Right hindlimb (tissue), 1 donor: ENCODE data around the gene PRKAR1B.

ENCODE experiments used
- DNase-seq: peaks from one replicate; pipeline ENCODE4 v3.0.0-alpha.2; 2018

The PRKAR1B gene

DNA sequence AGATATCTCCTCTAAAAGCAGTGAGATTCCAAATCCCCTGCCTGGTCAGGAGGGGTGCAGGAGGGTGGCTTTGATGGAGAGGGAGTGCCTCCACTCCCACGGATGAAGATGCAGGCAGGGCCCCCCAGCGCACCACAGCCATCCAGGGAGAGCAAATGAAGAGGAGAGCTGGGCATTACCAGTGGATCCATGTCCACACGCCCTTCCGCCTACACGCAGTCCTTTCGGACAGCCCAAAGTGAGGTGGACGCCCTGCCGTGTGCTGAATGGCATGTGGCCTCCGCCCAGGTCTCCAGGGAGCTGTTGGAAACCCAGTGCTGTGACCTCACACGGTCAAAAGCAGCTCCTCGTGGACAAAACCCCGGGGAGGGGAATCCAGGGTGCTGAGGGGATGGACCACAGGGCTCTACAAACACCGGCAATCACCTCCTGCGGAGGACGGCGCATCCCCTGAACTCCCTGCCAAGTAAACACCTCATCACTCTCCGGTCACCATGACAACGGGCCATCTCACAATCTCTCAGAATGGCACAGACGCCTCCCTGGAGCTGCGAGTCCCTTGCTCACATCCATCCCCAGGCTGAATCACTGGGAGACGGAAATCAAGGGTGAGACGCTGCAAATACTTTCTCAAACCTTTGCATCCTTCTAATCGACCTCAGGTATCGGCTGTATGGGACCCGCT lies 35.6 kb downstream of the PRKAR1B start:
- no peak for DNase-seq

DNA sequence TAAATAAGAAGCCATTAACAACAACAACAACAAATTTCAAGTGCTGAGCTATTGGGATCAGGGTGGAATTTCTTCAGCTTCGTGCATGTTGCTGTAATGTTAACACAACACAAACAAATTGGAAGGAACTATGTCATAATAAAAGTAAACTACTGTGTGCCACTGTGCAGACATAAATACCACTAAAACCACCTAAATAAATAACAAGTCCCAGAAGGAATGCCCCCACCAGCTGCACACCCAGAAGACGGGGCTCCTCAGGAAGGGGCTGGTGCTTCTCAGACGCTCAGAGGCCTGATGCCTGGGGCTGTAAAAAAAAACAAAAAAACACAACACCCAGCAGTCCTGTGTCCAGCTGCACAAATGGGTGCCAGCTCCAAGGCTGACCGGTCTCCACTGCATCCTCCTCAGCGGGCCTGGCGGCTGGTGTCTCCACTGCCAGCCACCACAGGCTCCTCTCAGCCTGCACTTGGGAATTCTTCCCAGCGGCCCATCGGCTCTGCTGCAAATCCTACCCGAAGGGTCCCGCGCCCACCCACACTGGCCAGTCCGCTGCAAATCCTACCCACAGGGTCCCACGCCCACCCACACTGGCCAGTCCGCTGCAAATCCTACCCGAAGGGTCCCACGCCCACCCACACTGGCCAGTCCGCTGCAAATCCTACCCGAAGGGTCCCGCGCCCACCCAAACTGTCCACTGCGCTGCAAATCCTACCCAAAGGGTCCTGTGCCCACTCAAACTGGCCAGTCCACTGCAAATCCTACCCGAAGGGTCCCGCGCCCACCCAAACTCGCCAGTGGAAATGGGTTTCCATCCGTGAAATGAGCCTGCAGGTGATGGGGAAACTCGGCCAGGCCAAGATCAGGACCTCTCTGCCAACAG lies 36.4 kb downstream of the PRKAR1B start:
- DNase-seq, result no peak

DNA sequence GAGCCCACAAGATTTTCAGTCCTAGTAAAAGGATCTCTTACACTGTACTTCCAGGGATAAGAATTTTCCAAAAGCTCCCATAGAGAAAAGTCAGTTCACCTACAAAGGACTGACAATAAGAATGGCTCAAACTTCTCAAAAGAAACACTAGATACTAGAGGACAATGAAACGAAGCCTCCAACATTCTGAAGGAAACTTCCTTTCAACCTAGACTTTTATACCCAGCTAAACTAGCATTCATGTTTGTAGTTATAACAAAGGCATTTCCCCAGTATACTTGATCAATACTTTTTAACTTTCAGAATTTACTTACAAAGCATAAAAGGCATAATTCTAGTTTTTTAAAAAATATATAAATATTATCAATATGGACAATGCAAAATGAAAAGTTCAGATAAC lies 41.5 kb downstream of the PRKAR1B start:
- DNase-seq, result no peak

- no peak for DNase-seq
Measured at GRCh38 chr7:684416-684815, 42.7 kb downstream of the PRKAR1B start.

GRCh38 chr7:683526-684205 lies 43.4 kb downstream of the PRKAR1B start:
- no peak for DNase-seq

DNA sequence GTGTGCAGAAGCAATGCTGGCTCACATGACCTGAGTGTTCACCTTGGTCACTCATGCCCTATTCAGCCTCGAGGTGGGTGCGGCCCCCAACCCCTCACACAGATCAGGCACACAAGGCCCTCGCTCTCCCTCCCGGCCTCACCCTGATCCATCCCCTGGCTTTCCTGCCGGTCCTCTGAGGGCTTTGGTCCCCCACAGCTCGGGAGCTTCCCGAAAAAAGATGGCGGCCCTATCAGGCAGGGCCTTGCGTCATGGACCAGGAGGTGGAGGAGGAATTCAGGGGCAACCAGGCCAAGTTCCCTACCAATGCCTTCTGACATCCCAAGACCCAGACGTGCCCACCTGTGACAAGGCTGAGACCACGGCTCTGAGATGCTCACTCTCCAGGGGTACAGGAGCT lies 44.3 kb downstream of the PRKAR1B start:
- no peak for DNase-seq

GRCh38 chr7:681551-682307 lies 45.4 kb downstream of the PRKAR1B start:
- no peak for DNase-seq

DNA sequence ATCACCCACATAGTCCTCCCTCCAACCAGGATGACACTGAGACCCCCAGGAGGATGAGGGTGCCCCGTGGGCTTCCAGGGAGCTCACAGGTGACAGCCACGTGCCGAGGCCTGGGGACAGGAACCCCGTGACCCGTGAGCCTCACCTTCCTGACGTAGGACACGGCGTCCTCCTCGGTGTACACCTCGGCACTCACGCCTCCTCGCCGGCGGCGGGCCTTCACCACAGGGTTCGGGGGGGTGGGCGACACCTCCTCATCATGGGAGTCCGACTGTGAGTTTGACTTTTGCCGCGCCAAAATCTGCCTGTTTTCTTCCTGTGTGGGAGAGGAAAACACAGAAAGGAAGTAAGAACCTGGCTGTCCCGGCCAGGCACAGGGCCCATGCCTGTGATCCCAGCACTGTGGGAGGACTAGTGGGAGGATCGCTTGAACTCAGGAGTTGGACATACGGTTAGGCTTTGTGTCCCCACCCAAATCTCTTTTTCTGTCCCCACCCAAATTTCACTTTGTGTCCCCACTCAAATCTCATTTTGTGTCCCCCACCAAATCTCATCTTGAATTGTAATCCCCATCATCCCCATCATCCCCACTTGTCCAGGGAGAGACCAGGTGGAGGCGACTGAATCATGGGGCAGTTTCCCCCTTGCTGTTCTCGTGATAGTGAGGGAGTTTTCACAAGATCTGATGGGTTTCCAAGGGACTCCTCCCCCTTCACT lies 46.5 kb downstream of the PRKAR1B start:
- DNase-seq, result no peak

DNA sequence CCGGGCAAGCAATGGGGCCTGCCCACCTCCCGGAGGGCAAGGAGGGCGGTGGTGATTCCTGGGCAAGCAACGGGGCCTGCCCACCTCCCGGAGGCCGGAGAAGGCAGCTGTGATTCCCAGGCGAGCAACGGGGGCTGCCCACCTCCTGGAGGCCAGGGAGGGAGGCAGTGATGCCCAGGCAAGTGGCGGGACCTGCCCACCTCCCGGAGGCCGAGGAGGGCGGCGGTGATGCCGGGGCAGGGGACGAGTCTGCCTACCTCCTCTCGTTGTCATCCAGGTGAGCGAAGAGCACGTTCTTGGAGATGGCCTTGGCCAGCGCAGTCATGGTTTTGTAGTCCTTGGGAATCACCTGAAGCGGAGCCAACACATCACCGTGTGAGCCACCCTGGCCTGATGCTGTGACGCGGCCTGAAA lies 50.1 kb downstream of the PRKAR1B start:
- DNase-seq, result no peak

GRCh38 chr7:676246-676971 lies 50.7 kb downstream of the PRKAR1B start:
- no peak for DNase-seq

DNA sequence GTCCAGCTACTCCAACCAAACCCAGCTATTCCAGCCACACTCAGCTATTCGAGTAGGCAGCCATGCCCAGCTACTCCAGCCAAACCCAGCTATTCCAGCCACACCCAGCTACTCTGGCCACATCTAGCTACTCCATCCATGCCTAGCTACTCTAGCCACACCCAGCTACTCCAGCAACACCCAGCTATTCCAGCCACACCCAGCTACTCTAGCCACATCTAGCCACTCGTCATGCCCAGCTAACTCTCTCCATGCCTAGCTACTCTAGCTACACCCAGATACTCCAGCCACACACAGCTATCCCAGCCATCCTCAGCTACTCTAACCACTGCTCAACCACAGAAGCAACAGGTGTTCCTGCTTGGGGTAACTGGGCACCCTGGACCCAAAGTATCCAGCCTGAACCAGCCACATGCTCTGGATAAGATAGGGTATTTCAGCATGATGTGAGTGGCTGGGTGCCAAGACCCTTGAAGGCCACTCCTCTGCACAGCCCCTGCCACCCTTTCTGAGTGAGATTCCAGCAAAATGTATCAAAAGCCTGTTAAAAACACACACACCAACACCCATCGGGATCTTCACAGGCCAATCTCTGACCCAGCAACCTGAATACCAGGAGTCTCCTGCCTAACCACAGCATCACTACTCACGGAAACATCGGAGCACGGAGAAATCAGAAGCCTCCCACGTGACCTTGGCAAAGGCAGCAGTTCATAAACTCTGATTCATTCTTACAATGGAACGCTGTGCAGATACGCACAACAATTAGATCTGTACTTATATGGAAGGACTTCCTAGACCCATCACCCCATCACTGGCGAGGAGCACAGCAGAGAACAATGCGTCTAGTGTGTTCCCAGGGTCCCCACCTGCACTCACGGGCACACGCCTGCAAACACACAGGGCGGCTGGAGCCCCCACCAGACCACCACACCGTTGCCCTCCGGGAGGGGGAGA lies 52.3 kb downstream of the PRKAR1B start:
- peak; percentile 19 for DNase-seq

DNA sequence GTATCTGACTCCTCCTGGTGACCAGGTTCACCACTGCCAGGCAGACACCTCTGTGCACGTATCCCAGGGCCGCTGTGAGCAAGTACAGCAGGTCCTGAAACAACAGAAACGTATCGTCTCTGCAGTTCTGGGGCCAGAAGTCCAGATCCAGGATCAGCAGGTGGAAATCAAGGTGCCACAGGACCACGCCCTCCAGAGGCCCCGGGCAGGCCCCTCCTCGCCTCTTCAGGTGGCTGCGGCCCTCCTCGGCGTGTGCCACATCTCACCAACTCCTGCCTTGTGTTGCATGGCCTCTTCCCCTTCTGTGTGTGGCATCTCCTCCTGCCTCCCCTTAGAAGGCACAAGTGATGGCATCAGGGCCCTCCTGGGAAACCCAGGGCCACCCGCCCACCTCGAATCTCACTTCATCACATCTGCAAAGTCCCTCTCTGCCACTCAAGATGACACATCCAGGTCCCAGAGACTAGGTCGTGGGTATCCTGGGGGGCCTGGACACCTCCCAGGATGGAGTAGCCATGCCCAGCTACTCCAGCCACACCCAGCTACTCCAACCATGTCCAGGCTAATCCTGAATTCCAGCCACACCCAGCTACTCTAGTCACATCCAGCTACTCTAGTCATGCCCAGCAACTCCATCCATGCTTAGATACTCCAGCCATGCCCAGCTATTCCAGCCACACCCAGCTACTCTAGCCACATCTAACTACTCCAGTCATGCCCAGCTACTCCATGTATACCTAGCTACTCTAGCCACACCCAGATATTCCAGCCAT lies 53.2 kb downstream of the PRKAR1B start:
- DNase-seq, result peak; percentile 10

- peak; percentile 64 for DNase-seq
Measured at GRCh38 chr7:672891-673290, 54.2 kb downstream of the PRKAR1B start.

- no peak for DNase-seq
Measured at GRCh38 chr7:671415-672042, 55.6 kb downstream of the PRKAR1B start.

DNA sequence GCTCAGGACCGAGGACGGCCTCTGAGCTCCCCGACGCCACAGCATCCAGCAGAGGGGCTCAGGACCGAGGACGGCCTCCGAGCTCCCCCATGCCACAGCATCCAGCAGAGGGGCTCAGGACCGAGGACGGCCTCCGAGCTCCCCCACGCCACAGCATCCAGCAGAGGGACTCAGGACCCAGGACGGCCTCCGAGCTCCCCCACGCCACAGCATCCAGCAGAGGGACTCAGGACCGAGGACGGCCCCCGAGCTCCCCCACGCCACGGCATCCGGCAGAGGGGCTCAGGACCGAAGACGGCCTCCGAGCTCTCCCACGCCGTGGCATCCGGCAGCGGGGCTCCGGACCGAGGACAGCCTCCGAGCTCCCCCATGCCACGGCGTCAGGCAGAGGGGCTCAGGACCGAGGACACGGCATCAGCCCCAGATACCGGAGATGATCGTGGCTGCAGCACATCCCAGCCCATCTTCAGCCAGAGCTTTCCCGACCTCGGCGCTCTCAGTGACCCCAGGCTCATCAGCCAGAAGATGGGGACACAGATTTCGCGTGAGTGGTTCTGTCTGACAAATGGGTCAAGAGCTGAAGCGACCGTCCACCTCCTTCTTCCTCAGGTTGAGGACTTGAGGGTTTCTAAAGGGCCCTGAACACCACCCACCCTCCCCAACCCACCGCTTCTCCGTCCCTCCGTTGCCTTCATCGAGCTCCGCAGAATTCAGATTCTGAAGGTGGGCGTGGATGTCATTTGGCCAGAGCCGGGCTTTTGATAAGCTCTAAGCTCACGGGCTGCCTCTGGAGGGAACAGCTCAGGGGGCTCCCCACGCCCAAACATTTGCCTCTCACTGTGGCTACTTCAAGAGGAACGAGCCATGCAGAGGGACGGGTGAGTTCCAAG lies 56.3 kb downstream of the PRKAR1B start:
- DNase-seq, result no peak

DNA sequence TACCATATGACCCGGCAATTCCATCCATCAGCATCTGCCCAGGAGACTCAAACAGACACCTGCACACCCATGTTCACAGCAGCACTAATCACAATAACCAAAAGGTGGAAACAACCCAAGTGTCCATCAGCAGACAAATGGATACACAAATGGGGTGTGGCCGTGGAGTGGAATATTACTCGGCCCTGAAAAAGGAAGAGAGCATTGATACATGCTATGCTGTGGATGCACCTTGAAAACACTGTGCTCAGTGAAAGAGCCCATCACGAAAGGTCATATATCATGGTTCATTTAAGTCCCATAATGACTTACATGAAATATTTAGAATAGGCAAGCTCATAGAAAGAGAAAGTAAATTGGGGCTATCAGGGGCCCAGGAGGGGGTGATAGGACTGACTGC lies 58.1 kb downstream of the PRKAR1B start:
- DNase-seq, result no peak

DNA sequence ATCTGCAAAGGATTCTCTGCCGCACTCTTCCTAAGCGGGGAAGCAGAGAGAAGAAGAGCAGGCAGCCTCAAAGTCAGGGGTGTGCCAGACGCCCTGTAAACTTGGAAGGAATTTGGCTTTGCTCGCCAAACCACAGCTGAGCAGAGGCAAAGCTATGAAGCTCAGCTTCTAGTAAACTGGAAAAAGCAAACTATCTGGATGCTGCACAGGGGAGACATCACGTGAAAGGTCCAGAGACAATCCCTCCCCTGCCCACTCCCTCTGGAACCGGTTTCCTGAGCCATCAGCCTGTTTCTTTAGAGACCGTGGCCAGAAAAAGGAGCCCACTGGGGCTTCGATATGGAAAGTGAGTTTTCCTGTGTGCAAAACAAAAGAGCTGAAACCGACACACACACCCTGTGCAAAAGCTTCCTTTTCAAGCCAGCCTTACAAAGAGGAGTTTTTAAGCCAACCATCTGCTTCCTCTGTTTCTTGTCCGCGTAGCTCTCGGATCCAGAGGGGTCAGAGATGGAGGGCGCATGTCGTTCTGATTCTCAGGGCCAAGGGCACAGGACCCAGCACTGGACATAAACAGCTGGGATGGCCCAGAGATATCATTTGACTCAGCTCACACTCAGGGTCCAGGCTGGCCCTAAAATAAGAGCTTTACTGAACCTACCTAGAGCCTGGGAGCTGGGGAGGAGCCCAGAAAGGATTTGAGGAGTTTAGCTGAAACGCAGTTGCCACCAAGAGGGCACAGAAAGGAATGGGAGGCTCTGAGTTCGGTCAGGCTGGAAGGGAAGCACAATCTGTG lies 58.7 kb downstream of the PRKAR1B start:
- DNase-seq, result peak; percentile 89
